Measurements from ENCODE around the gene TSPAN14. TPM values are rescaled to one million over a fixed set of nuclear protein-coding genes. Genes with fewer than 3 reads are reported as not detected.
A peak's percentile ranks its signal among the peaks of the same experiment; 100 is the strongest.

TSPAN14 gene
- total and polyA plus RNA-seq, 4 donors: 19.9 to 36.8 (median 27.3) TPM

GRCh38 chr10:80536361-80536835 lies 82.3 kb downstream of the TSPAN14 start:
- peaks cover 0 to 10% (median 6%) of the 10 kb centered on the region in 4 donors for H3K4me1 ChIP-seq (ENCODE audit: control insufficient read depth in 4 of 4, insufficient read depth in 4 of 4, low read length in 3 of 4)
- peak overlapping the region; percentile 51 to 66 (median 52) for H3K4me3 ChIP-seq (ENCODE audit: low read depth in 1 of 3, low read length in 3 of 3)
- H3K27ac ChIP-seq (ENCODE audit: low read depth in 1 of 2, low read length in 2 of 2): peak overlapping the region; percentile 74 to 82
- H3K36me3 ChIP-seq (ENCODE audit: control insufficient read depth in 4 of 4, insufficient read depth in 3 of 4, low read depth in 1 of 4, low read length in 3 of 4): no peaks in the 10 kb centered on the region
- no peaks in the 10 kb centered on the region for H3K27me3 ChIP-seq (ENCODE audit: control insufficient read depth in 4 of 4, insufficient read depth in 4 of 4, low read length in 3 of 4)
- TF ChIP-seq JUND (IDR thresholded peaks at IDR 0.05) (no peak), YY1 (IDR thresholded peaks at IDR 0.05) (no peak)
- WGBS: 76% methylated on average over 17 of the region's 17 CpGs
- peak; percentile 33 for DNase-seq (ENCODE audit: low spot score)
- peak overlapping the region in 1 of 2 donors; percentile 44 for H3K9ac ChIP-seq (ENCODE audit: low read depth in 1 of 2, low read length in 2 of 2)
- H3K9me3 ChIP-seq (ENCODE audit: control insufficient read depth in 4 of 4, low read length in 3 of 4): no peaks in the 10 kb centered on the region

GRCh38 chr10:80537086-80537735 lies 83.1 kb downstream of the TSPAN14 start:
- Histone ChIP-seq H3K4me1 (ENCODE audit: control insufficient read depth in 4 of 4, insufficient read depth in 4 of 4, low read length in 3 of 4) (peaks cover 0 to 10% (median 6%) of the 10 kb centered on the region in 4 donors), H3K36me3 (ENCODE audit: control insufficient read depth in 4 of 4, insufficient read depth in 3 of 4, low read depth in 1 of 4, low read length in 3 of 4) (no peaks in the 10 kb centered on the region), H3K9me3 (ENCODE audit: control insufficient read depth in 4 of 4, low read length in 3 of 4) (no peaks in the 10 kb centered on the region), H3K27ac (ENCODE audit: low read depth in 1 of 2, low read length in 2 of 2) (peak overlapping the region in 1 of 2 donors; percentile 47), H3K9ac (ENCODE audit: low read depth in 1 of 2, low read length in 2 of 2) (no peak overlapping the region), H3K4me3 (ENCODE audit: low read depth in 1 of 3, low read length in 3 of 3) (no peak overlapping the region), H3K27me3 (ENCODE audit: control insufficient read depth in 4 of 4, insufficient read depth in 4 of 4, low read length in 3 of 4) (no peaks in the 10 kb centered on the region)
- peak; percentile 20 for DNase-seq (ENCODE audit: low spot score)
- no peak for TF ChIP-seq TAF1 (conservative IDR thresholded peaks at IDR 0.05)
- no peak for TF ChIP-seq RAD21 (IDR thresholded peaks at IDR 0.05)
- TF ChIP-seq NR2F2 (IDR thresholded peaks at IDR 0.05): no peak
- TF ChIP-seq ATF3 (IDR thresholded peaks at IDR 0.05): no peak
- TF ChIP-seq JUND (IDR thresholded peaks at IDR 0.05): no peak
- TF ChIP-seq CTCF (IDR thresholded peaks at IDR 0.05; ENCODE audit: low read depth, low read length, missing input control): no peak
- no peak for TF ChIP-seq FOXA1 (IDR thresholded peaks at IDR 0.05)
- TF ChIP-seq REST (IDR thresholded peaks at IDR 0.05): no peak
- no peak for TF ChIP-seq GABPA (IDR thresholded peaks at IDR 0.05 in 1 of 2, conservative IDR thresholded peaks at IDR 0.05 in 1 of 2)
- no peak for TF ChIP-seq SP1 (IDR thresholded peaks at IDR 0.05)
- no peak for TF ChIP-seq ZBTB33 (IDR thresholded peaks at IDR 0.05)
- TF ChIP-seq HNF4A (conservative IDR thresholded peaks at IDR 0.05): no peak
- no peak for TF ChIP-seq HNF4G (IDR thresholded peaks at IDR 0.05)
- TF ChIP-seq FOXA2 (IDR thresholded peaks at IDR 0.05): no peak
- TF ChIP-seq RXRA (IDR thresholded peaks at IDR 0.05): no peak
- no peak for TF ChIP-seq MAX (IDR thresholded peaks at IDR 0.05)
- TF ChIP-seq YY1 (IDR thresholded peaks at IDR 0.05): no peak
- WGBS: 82% methylated on average over 8 of the region's 8 CpGs
